Erythroblast (primary cell): Measurements from ENCODE around the gene BEX3.

ENCODE experiments used
- GATA1 ChIP-seq: IDR thresholded peaks from 2 replicates; pipeline ENCODE4 v1.6.1; 2011; ENCODE audit warnings: low read depth, mild to moderate bottlenecking, control low read depth, low read length, moderate library complexity
- POLR2A ChIP-seq: IDR thresholded peaks from 2 replicates; pipeline ENCODE4 v1.6.1; 2011; ENCODE audit warnings: mild to moderate bottlenecking, low read length

DNA sequence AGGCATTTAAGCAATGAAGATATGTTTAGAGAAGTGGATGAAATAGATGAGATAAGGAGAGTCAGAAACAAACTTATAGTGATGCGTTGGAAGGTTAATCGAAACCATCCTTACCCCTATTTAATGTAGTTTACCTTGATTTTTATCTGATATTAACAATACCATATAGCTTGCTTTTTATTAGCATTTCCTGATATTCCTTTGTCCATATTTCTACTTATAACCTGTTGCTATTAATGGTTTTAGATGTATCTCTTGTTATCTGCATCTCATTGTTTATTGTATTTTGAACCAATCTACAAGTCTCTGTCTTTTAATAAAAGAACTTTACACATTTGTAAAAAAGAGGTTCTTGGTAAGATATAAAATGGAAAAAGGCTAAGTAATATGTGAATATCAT is 18.5 kb upstream of the BEX3 start:
- TF ChIP-seq POLR2A: no peak
- no peak for TF ChIP-seq GATA1
